HG03575 (cell line): Measurements from ENCODE around the gene TMEM69.
"Not testable (repeated sequence)": the region's sequence is repeated elsewhere in the genome, so short reads cannot be mapped to it uniquely, and the experiment has no call there.

Experiments
- ATAC-seq: cut with Tn5 transposase; IDR thresholded peaks from one replicate; pipeline ENCODE4 v1.9.1; 2021; ENCODE audit not compliant: unreplicated experiment, insufficient number of reproducible peaks, low FRiP score; ENCODE audit errors: extremely low read depth

TMEM69 gene

DNA sequence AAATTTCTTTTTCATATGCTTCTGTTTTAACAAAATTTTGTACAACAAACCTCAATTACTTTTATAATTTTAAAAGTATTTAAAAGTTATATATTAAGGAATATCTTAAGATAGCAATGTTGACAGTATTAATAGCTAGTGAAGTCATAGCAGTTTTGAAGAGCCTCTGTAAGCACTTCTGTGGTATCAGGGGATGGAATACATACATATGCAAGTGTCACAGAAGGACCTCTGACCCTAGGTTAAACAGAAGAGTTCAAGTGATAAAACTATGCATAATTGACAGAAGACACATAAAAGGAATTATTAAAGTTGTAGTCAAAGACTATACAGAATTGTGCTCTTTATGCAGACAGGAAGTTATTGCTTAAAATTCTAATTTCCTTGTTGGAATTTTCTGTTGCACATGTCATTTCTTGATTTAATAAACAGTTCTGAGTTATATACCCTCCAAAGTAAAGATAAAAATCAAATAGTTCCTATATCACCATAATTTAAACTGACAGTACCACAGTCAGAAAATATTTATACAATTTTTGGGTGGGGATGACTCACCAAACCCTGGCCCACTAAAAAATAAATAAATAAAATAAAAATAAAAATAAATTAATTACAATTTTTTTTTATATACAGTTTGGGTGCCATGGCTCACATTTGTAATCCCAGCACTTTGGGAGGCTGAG is 35.4 kb downstream of the TMEM69 start:
- ATAC-seq = no peak

DNA sequence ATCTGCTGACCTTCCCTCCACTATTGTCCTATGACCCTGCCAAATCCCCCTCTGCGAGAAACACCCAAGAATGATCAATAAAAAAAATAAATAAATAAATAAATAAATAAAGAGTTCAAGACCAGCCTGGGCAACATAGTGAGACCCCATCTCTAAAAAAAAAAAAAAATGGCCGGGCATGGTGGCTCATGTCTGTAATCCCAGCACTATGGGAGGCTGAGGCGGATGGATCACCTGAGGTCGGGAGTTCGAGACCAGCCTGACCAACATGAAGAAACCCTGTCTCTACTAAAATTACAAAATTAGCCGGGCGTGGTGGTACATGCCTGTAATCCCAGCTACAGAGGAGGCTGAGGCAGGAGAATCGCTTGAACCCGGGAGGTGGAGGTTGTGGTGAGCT is 38.0 kb downstream of the TMEM69 start:
- not testable (repeated sequence) for ATAC-seq

DNA sequence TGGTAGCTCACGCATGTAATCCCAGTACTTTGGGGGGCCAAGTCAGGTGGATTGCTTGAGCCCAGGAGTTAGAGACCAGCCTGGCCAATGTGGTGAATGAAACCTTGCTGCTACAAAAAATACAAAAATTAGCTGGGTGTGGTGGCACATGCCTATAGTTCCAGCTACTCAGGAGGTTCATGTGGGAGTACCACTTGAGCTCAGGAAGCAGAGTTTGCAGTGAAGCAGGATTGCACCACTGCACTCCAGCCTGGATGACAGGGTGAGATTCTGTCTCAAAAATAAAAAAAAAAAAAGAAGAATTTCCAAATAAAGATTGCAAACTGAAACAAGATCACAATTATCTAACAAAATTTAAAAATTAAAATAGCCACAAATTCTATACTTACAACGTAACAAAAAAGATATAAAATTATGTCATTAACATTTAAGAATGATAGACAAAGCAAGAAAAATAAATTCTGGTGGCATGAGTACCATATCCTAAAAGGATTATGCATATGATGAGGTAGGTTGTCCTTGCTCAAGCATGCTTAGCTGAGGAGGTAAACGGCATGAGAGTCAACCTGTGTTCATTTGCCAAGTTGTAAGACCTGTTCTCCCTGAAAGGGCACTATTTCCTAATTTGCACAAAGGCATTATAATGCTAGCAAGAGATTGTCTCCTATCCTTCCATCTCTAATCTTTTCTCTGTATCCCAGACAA is 42.2 kb downstream of the TMEM69 start:
- ATAC-seq = no peak

DNA sequence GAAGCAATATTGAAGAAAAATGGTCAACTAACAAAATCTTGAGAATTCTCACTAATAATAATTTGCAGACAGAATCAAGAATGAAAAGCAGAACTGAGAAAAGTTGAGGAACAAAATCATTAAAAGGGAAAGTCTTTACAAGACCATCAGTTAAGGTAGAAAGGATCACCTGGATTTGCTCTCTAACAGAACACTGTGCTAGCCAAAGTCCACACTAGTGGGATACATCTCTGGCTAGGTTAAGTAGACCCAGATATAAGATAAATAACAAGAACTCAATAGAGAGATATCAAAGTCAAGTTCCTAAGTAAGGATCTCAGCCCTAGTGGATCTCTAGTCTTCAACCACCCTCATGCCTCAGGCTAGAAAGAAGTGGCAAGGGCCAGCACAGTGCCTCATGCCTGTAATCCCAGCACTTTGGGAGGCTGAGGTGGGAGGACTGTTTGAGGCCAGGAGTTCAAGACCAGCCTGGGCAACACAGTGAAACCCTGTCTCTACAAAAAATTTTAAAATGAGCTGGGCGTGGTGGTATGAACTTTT is 42.9 kb downstream of the TMEM69 start:
- no peak for ATAC-seq

DNA sequence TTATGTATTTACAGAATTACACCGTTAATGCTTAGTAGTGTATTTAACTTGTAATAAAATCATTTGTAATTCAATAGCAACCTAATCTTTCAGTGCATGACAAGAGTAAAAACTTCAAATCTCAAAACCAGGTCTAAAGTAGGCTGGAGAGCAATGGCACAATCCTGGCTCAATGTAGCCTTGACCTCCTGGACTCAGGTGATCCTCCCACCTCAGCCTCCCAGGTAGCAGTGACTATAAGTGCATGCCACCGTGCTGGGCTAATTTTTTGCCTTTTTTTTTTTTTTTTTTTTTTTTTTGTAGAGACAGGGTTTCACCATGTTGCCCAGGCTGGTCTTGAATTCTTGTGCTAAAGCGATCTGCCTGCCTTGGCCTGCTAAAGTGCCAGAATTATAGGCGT is 51.2 kb downstream of the TMEM69 start:
- ATAC-seq = no peak

DNA sequence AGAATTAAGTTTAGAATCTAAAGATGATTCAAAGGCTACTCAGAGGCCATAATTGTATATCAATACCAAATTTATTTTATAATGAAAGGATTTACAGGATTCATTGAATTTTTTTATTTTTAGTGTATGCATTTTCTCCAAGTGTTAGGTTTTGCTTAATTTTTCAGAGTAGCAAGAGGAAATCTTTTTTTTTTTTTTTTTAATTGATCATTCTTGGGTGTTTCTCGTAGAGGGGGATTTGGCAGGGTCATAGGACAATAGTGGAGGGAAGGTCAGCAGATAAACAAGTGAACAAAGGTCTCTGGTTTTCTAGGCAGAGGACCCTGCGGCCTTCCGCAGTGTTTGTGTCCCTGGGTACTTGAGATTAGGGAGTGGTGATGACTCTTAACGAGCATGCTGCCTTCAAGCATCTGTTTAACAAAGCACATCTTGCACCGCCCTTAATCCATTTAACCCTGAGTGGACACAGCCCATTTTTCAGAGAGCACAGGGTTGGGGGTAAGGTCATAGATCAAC is 51.7 kb downstream of the TMEM69 start:
- ATAC-seq = not testable (repeated sequence)
